Stomach smooth muscle (tissue), 2 donors: ENCODE measurements around the gene GABRG3.

ENCODE experiments used
- H3K27ac ChIP-seq: one replicate; pipeline ENCODE4 v1.7.0; 2013; ENCODE audit warnings: mild to moderate bottlenecking, low read length, inconsistent platforms
- H3K27me3 ChIP-seq, 2 donors: one replicate each; pipeline ENCODE4 v1.7.0; 2013; ENCODE audit warnings: low read length in 2 of 2; ENCODE audit not compliant: insufficient read depth in 2 of 2, control insufficient read depth in 1 of 2
- H3K36me3 ChIP-seq, 2 donors: one replicate each; pipeline ENCODE4 v1.7.0; 2013; ENCODE audit warnings: low read length in 2 of 2; ENCODE audit not compliant: control insufficient read depth in 2 of 2, insufficient read depth in 2 of 2
- H3K4me1 ChIP-seq: one replicate; pipeline ENCODE4 v1.7.0; 2013; ENCODE audit warnings: low read length; ENCODE audit not compliant: control insufficient read depth, insufficient read depth
- H3K4me3 ChIP-seq, 2 donors: one replicate each; pipeline ENCODE4 v1.7.0; 2013; ENCODE audit warnings: low read length in 2 of 2
- H3K9ac ChIP-seq, 2 donors: one replicate each; pipeline ENCODE4 v1.7.0; 2013; ENCODE audit warnings: low read length in 2 of 2, mild to moderate bottlenecking in 1 of 2
- H3K9me3 ChIP-seq, 2 donors: one replicate each; pipeline ENCODE4 v1.7.0; 2013; ENCODE audit warnings: low read length in 2 of 2; ENCODE audit not compliant: control insufficient read depth in 2 of 2
- donor health status: healthy.
- donor health status: Pancreatic carcinoma.

Gene GABRG3

DNA sequence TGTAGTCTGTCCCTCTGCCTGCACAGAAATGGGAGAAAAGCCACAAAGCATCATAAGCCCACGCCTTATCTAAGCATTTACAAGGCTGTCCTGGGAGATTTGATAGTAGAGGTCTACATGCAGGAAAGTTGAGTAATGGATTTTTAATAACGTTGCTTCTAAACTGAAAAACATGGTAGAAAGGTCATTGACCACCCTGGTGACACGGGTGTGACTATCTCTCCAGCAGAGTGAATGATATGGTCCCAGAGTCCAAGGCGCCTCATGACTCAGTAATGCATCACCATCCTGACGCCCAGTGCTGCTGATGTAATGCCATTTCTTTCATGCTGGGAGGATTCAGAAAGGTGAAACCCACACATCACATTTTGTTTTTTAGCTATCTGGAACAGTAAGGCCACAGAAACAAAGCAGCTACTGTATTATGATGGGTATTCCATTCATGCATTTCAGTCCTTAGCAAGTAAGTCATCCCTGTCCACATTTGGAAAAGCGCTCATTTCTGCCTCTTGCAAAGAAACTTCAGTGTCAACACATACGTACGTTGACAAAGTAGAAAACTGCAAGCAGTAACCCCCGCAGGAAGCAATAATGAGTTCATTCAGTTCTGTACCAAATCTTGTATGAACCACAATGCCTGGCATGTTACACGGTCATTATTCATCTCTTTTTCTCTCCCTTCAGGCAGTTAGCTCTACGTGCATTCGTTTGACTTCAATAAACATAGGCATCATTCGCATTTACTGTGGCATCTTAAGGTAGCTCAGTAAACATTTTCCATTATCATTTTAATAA lies 483.5 kb downstream of the GABRG3 start:
- Histone ChIP-seq H3K27me3 (no peaks in the 10 kb centered on the region), H3K27ac (no peak overlapping the region), H3K9ac (no peak overlapping the region), H3K36me3 (no peaks in the 10 kb centered on the region), H3K4me3 (no peak overlapping the region), H3K4me1 (no peaks in the 10 kb centered on the region), H3K9me3 (peaks cover 0 to 3% of the 10 kb centered on the region in 2 donors)

DNA sequence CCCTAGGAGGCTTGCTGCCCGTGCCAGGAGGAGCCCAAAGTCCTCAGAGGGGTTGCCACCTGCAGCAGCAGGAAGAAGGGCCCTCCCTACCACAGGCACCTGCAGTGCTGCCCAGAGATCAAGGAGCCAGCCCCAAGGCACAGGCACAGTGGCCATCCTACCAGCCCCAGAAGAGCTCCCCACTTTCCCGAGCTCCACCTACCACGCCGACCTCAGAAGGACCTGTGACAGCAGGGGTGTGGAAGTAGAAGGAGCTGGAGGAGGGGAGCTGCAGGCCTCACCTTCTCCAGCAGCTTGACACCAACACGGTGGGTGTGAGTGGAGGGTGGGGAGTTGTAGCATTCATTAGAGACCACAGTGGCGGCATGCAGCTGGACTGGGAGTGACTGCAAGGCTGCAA lies 485.8 kb downstream of the GABRG3 start:
- Histone ChIP-seq H3K9ac (no peak overlapping the region), H3K27me3 (no peaks in the 10 kb centered on the region), H3K4me1 (no peaks in the 10 kb centered on the region), H3K36me3 (no peaks in the 10 kb centered on the region), H3K4me3 (no peak overlapping the region), H3K27ac (no peak overlapping the region), H3K9me3 (peaks cover 0 to 3% of the 10 kb centered on the region in 2 donors)

- Histone ChIP-seq H3K4me1 (no peaks in the 10 kb centered on the region), H3K9ac (no peak overlapping the region), H3K36me3 (no peaks in the 10 kb centered on the region), H3K4me3 (no peak overlapping the region), H3K27me3 (no peaks in the 10 kb centered on the region), H3K27ac (no peak overlapping the region), H3K9me3 (peaks cover 0 to 3% of the 10 kb centered on the region in 2 donors)
These were observed 486.8 kb downstream of the GABRG3 start for GRCh38 chr15:27457766-27458165.

DNA sequence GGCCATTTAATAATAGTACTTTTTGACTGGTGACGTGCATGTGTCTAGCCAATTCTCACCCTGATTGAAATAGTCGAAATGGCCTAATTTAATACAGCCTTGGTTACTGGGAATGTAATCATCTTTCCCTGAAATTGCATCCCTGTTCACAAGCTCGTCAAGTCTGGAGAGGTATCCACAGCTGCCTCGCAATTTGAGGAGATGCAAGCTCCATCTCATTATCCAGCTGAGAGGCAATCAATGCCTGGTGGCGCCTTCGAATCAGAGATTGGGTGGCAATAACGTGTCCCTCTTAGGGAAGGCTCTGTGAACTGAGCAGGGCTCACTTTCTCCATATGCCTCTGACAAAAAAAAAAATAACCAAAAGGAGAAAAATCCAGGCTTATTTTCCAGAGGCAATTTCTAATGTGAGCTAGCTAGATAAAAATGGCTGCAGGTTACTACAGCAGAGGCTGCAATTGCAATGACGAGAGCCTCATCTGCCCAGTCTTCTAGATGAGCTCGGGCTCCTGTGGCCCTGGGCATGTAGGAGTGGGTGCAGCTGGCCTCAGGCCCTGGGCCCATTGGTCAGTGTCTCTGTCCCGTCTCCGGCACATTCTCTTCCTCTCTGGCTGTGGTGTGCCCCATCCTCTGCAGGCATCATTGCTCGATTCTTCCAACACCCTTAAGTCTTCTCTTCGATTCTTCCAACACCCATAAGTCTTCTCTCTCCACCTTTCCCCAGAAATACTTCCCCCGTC lies 487.5 kb downstream of the GABRG3 start:
- Histone ChIP-seq H3K9me3 (peaks cover 0 to 3% of the 10 kb centered on the region in 2 donors), H3K4me1 (no peaks in the 10 kb centered on the region), H3K27me3 (no peaks in the 10 kb centered on the region), H3K9ac (no peak overlapping the region), H3K36me3 (no peaks in the 10 kb centered on the region), H3K27ac (no peak overlapping the region), H3K4me3 (no peak overlapping the region)

- Histone ChIP-seq H3K27ac (no peak overlapping the region), H3K36me3 (no peaks in the 10 kb centered on the region), H3K4me3 (no peak overlapping the region), H3K9ac (no peak overlapping the region), H3K4me1 (no peaks in the 10 kb centered on the region), H3K27me3 (no peaks in the 10 kb centered on the region), H3K9me3 (peaks cover 0 to 3% of the 10 kb centered on the region in 2 donors)
These were observed 488.9 kb downstream of the GABRG3 start for GRCh38 chr15:27459836-27460235.

- Histone ChIP-seq H3K36me3 (no peaks in the 10 kb centered on the region), H3K9me3 (no peaks in the 10 kb centered on the region), H3K27me3 (no peaks in the 10 kb centered on the region), H3K27ac (no peak overlapping the region), H3K4me1 (no peaks in the 10 kb centered on the region), H3K4me3 (no peak overlapping the region), H3K9ac (no peak overlapping the region)
These were observed 490.2 kb downstream of the GABRG3 start for GRCh38 chr15:27461181-27461580.

DNA sequence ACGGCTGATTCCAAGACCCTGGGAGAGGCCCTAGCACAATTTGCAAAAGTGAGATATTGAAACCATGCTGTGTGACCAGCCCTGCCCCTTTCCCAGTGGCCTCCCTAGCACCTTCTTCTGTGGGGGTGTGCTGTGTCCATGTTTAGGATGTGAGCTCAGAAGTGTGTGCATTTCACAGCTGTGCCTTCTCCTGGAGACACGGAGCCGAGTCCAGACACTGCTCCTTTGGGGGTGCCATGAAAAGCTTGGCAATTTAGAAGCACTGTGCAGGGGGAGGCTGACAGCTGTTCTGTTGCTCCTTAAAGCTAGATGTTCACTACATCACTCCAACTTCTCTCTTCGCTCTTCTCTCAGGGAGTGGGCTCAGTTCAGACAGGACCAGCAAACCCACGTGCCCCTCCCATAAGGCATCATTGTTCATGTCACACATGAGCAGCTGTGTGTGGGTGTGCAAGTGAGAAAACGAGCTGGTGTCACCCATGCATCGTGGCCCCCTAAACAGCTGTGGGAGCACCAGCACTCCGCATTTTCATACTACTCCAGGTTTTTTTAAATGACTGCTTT lies 492.6 kb downstream of the GABRG3 start:
- Histone ChIP-seq H3K27ac (no peak overlapping the region), H3K9ac (no peak overlapping the region), H3K9me3 (no peaks in the 10 kb centered on the region), H3K4me1 (no peaks in the 10 kb centered on the region), H3K4me3 (no peak overlapping the region), H3K27me3 (no peaks in the 10 kb centered on the region), H3K36me3 (no peaks in the 10 kb centered on the region)

- H3K9me3 ChIP-seq: no peaks in the 10 kb centered on the region
- no peak overlapping the region for H3K9ac ChIP-seq
- no peaks in the 10 kb centered on the region for H3K36me3 ChIP-seq
- H3K4me1 ChIP-seq: no peaks in the 10 kb centered on the region
- no peaks in the 10 kb centered on the region for H3K27me3 ChIP-seq
- no peak overlapping the region for H3K27ac ChIP-seq
- H3K4me3 ChIP-seq: no peak overlapping the region
These were observed 494.1 kb downstream of the GABRG3 start for GRCh38 chr15:27464941-27465612.

- Histone ChIP-seq H3K4me3 (no peak overlapping the region), H3K36me3 (no peaks in the 10 kb centered on the region), H3K27ac (no peak overlapping the region), H3K9ac (no peak overlapping the region), H3K27me3 (no peaks in the 10 kb centered on the region), H3K9me3 (no peaks in the 10 kb centered on the region), H3K4me1 (no peaks in the 10 kb centered on the region)
These were observed 495.8 kb downstream of the GABRG3 start for GRCh38 chr15:27466758-27467157.

GRCh38 chr15:27468151-27468591 lies 497.2 kb downstream of the GABRG3 start:
- Histone ChIP-seq H3K27me3 (no peaks in the 10 kb centered on the region), H3K9ac (no peak overlapping the region), H3K4me1 (no peaks in the 10 kb centered on the region), H3K36me3 (no peaks in the 10 kb centered on the region), H3K27ac (no peak overlapping the region), H3K4me3 (no peak overlapping the region), H3K9me3 (no peaks in the 10 kb centered on the region)
